Caco-2 (cell line): Measurements from ENCODE around the gene LRRC30. TPM values are rescaled to one million over a fixed set of nuclear protein-coding genes. Genes with fewer than 3 reads are reported as not detected.
A peak's percentile ranks its signal among the peaks of the same experiment; 100 is the strongest.

Experiments used
- BruUV-seq: library from RNA; stranded (reverse); fragments of 400-500 nt; replicated peaks from 2 replicates; lab custom pipeline; 2021; lab: Mats Ljungman, UMichigan
- CTCF ChIA-PET: fragments of 300-600 bp; sonication (Branson Sonifier 250); formaldehyde crosslinking; loops from one replicate; lab custom pipeline; 2022; ENCODE audit warnings: antibody characterized with exemption; lab: Charles Lee
- POLR2A ChIA-PET: fragments of 300-600 bp; sonication (Branson Sonifier 250); formaldehyde crosslinking; loops from one replicate; lab custom pipeline; 2022; ENCODE audit warnings: antibody characterized with exemption; lab: Charles Lee
- DNase-seq, 2 experiments: peaks; one replicate each; pipeline versions ENCODE4 v3.0.0 to v3.0.0-alpha.2; 2020 to 2022
- H3K27me3 ChIP-seq: replicated peaks from 2 replicates; pipeline ENCODE4 v1.6.0; 2011; ENCODE audit warnings: low read length; ENCODE audit not compliant: control insufficient read depth, insufficient read depth
- H3K36me3 ChIP-seq: 2 replicates; pipeline ENCODE4 v1.5.1; 2011; ENCODE audit warnings: low read length; ENCODE audit not compliant: control insufficient read depth, insufficient read depth
- H3K4me1 ChIP-seq: fragments of 250-450 bp; sonication (Bioruptor Pico); 2 replicates; pipeline ENCODE4 v1.5.1; 2020; ENCODE audit warnings: mild to moderate bottlenecking
- H3K4me3 ChIP-seq: 2 replicates; pipeline ENCODE4 v1.5.1; 2011; ENCODE audit warnings: low read depth, mild to moderate bottlenecking, control low read depth, low read length
- H3K9me3 ChIP-seq: fragments of 250-450 bp; sonication (Bioruptor Pico); 2 replicates; pipeline ENCODE4 v1.5.1; 2020; ENCODE audit warnings: mild to moderate bottlenecking, moderate library complexity
- H3K27ac Mint-ChIP-seq: one replicate; pipeline ENCODE4 v1.8.0; 2022; ENCODE audit warnings: mixed read lengths; ENCODE audit not compliant: unreplicated experiment
- H3K27me3 Mint-ChIP-seq: one replicate; pipeline ENCODE4 v1.8.0; 2022; ENCODE audit warnings: mixed read lengths; ENCODE audit not compliant: insufficient read depth, unreplicated experiment
- H3K36me3 Mint-ChIP-seq: one replicate; pipeline ENCODE4 v1.8.0; 2022; ENCODE audit warnings: mild to moderate bottlenecking, mixed read lengths; ENCODE audit not compliant: insufficient read depth, unreplicated experiment
- H3K4me1 Mint-ChIP-seq: one replicate; pipeline ENCODE4 v1.8.0; 2022; ENCODE audit warnings: low read depth, mixed read lengths; ENCODE audit not compliant: unreplicated experiment
- H3K4me3 Mint-ChIP-seq: one replicate; pipeline ENCODE4 v1.8.0; 2022; ENCODE audit warnings: mild to moderate bottlenecking, moderate library complexity, mixed read lengths; ENCODE audit not compliant: unreplicated experiment
- H3K9me3 Mint-ChIP-seq: one replicate; pipeline ENCODE4 v1.8.0; 2022; ENCODE audit warnings: mixed read lengths; ENCODE audit not compliant: unreplicated experiment
- CTCF ChIP-seq, 2 experiments: fragments of 200-600 bp in 1 of 2; IDR thresholded peaks; 1 replicate in 1 of 2; 2 replicates in 1 of 2; pipeline versions ENCODE4 v1.5.1 to v1.8.0; 2011 to 2022; ENCODE audit warnings: antibody characterized with exemption in 1 of 2, control low read depth in 1 of 2, inconsistent platforms in 1 of 2, low read depth in 1 of 2, low read length in 1 of 2, mild to moderate bottlenecking in 1 of 2, moderate library complexity in 1 of 2; ENCODE audit not compliant: insufficient read depth in 1 of 2, severe bottlenecking in 1 of 2, unreplicated experiment in 1 of 2
- intact Hi-C: fragments of 100-400 bp; cut with micrococcal nuclease; formaldehyde crosslinking; loops from one replicate; pipeline ENCODE4 v1.10.0; 2022; ENCODE audit not compliant: unreplicated experiment
- total RNA-seq: library from RNA; stranded (reverse); gene quantifications from 2 replicates; pipeline ENCODE4 v1.2.3, GENCODE V29; 2022

LRRC30 gene
- total RNA-seq, 1 experiment from 2014 or later: not detected

- H3K9me3 ChIP-seq: no peaks in the 10 kb centered on the region
- no peak overlapping the region for H3K27ac Mint-ChIP-seq
- no peaks in the 10 kb centered on the region for H3K36me3 ChIP-seq
- no TSS peak for BruUV-seq
- CTCF ChIA-PET: no interaction called here
- no peaks in the 10 kb centered on the region for H3K4me1 ChIP-seq
- no peaks in the 10 kb centered on the region for H3K9me3 Mint-ChIP-seq
- TF ChIP-seq CTCF (IDR thresholded peaks at IDR 0.05; ENCODE audit: insufficient read depth in 1 of 2, low read depth in 1 of 2, low read length in 1 of 2, severe bottlenecking in 1 of 2, unreplicated experiment in 1 of 2): no peak
- intact Hi-C loops: no loop called here
- H3K36me3 Mint-ChIP-seq: no peaks in the 10 kb centered on the region
- POLR2A ChIA-PET: no interaction called here
- no peaks in the 10 kb centered on the region for H3K27me3 Mint-ChIP-seq
- H3K4me1 Mint-ChIP-seq: no peaks in the 10 kb centered on the region
- H3K4me3 ChIP-seq: no peak overlapping the region
- no peak overlapping the region for H3K4me3 Mint-ChIP-seq
- H3K27me3 ChIP-seq: no peaks in the 10 kb centered on the region
- no peak for DNase-seq
These were observed 23.4 kb upstream of the LRRC30 start for GRCh38 chr18:7207366-7207915.

DNA sequence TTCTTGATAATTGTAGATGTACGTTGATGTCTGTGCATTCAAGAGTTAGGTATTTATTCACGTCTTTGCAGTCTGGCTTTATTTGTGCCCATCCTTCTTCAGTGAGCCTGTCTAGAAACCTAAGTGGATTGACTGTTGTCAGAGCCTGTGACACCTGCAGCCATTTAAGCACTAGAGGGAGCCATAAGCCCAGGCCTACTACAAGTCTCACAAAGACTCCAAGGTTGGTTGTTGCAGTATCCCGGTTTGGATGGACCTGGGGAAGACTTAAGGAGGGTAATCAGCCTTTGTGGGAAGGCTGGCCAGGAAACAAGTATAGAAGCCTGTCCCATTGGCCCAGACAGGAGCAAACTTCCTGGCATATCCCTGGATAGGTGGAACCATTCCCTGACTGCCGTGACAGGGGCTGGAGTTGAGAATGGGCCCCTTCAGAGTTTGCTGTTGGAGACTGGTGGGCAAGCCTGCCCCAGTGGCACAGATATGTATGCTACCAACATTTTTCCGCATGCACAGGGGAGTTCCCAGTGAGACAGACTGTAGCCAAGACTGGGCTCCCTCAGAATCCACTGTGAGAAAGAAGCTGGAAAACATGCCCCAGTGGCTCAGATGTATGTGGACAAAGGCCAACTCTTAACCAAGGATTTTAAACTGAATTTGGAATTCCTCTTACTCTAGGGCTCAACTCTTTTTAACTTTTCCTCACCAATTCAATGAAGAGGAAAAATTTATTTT, 9.3 kb upstream of the LRRC30 start:
- Mint-ChIP-seq H3K9me3 (no peaks in the 10 kb centered on the region), H3K36me3 (no peaks in the 10 kb centered on the region), H3K27me3 (peaks cover 6% of the 10 kb centered on the region), H3K4me3 (no peak overlapping the region), H3K27ac (no peak overlapping the region), H3K4me1 (no peaks in the 10 kb centered on the region)
- H3K9me3 ChIP-seq: no peaks in the 10 kb centered on the region
- intact Hi-C loops: loop anchor here (1.0 kb wide), 3 partner anchors 51 to 1259 kb away; no protein-coding TSS in a partner anchor
- H3K4me1 ChIP-seq: no peaks in the 10 kb centered on the region
- no TSS peak for BruUV-seq
- CTCF ChIA-PET: interaction anchor here (0.5 to 0.6 kb wide), 3 partner anchors 32 to 1397 kb away, joined by 3 to 4 read pairs (median 3); no protein-coding TSS in a partner anchor
- H3K27me3 ChIP-seq: no peaks in the 10 kb centered on the region
- TF ChIP-seq CTCF (IDR thresholded peaks at IDR 0.05; ENCODE audit: insufficient read depth in 1 of 2, low read depth in 1 of 2, low read length in 1 of 2, severe bottlenecking in 1 of 2, unreplicated experiment in 1 of 2): peak; percentile 65 to 84
- no peaks in the 10 kb centered on the region for H3K36me3 ChIP-seq
- H3K4me3 ChIP-seq: no peak overlapping the region
- POLR2A ChIA-PET: no interaction called here
- DNase-seq: peak; percentile 75 to 77

DNA sequence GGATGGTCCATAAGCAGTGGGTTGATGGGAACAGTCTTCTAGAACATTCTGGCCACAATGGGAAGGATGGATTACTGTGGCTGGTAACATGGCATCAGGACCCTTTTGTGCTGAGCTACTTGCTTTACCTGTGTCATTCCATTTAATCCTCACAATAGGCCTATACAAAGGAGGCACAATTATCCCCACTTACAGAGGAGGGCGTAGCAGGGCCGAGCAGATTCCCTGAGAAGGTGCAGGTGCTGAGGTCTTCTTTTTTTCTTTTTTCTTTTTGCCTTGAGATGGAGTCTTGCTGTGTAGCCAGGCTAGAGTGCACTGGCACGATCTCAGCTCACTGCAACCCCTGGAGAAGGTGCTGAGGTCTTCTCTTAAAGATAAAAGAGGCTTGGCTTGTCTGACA, 6.7 kb upstream of the LRRC30 start:
- no peak overlapping the region for H3K27ac Mint-ChIP-seq
- H3K4me3 Mint-ChIP-seq: no peak overlapping the region
- H3K27me3 Mint-ChIP-seq: no peaks in the 10 kb centered on the region
- BruUV-seq: no TSS peak
- Histone ChIP-seq H3K9me3 (no peaks in the 10 kb centered on the region), H3K36me3 (no peaks in the 10 kb centered on the region), H3K27me3 (no peaks in the 10 kb centered on the region), H3K4me1 (no peaks in the 10 kb centered on the region), H3K4me3 (no peak overlapping the region)
- H3K4me1 Mint-ChIP-seq: no peaks in the 10 kb centered on the region
- TF ChIP-seq CTCF (IDR thresholded peaks at IDR 0.05; ENCODE audit: insufficient read depth in 1 of 2, low read depth in 1 of 2, low read length in 1 of 2, severe bottlenecking in 1 of 2, unreplicated experiment in 1 of 2): no peak
- intact Hi-C loops: no loop called here
- H3K36me3 Mint-ChIP-seq: no peaks in the 10 kb centered on the region
- ChIA-PET CTCF (no interaction called here), POLR2A (no interaction called here)
- no peaks in the 10 kb centered on the region for H3K9me3 Mint-ChIP-seq
- DNase-seq: no peak
